Astrocyte (in vitro differentiated cells and primary cell): ENCODE data around the gene WDR64.

Experiments
- EZH2 ChIP-seq: IDR thresholded peaks from 2 replicates; pipeline ENCODE4 v1.6.1; 2012; ENCODE audit warnings: mild to moderate bottlenecking, low read length, inconsistent platforms; ENCODE audit not compliant: insufficient read depth
- TF ChIP-seq, protein P1 (sequence below): IDR thresholded peaks from 2 replicates; pipeline ENCODE4 v1.5.1; 2011; ENCODE audit warnings: low read depth, mild to moderate bottlenecking, inconsistent platforms, low read length, moderate library complexity; ENCODE audit not compliant: insufficient read depth

DNA sequence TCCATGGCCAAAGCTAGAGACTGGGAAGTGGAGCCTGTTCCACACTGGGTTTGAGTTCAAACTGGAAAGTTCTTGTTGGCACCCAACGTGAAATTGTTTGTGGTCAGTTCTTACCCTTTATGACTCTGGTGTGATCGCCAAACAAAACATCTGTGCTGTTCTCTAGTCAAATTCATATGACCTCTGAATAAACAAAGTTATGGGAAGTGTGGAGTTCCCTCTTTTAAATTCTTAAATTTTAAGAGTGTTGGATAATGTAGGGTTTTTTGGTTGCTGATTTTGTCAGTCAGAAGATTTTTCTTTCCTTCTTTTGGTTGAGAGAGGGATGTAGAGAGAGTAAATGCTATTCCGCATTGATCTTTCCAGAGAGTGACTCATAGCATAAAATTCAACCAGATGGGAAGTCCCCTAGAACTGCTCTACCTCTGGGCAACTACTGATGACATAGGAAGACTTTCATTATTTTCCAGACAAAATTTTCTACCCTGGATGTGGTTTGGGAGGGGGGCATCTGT lies 48.3 kb upstream of the WDR64 start:
- TF ChIP-seq, protein P1, sequence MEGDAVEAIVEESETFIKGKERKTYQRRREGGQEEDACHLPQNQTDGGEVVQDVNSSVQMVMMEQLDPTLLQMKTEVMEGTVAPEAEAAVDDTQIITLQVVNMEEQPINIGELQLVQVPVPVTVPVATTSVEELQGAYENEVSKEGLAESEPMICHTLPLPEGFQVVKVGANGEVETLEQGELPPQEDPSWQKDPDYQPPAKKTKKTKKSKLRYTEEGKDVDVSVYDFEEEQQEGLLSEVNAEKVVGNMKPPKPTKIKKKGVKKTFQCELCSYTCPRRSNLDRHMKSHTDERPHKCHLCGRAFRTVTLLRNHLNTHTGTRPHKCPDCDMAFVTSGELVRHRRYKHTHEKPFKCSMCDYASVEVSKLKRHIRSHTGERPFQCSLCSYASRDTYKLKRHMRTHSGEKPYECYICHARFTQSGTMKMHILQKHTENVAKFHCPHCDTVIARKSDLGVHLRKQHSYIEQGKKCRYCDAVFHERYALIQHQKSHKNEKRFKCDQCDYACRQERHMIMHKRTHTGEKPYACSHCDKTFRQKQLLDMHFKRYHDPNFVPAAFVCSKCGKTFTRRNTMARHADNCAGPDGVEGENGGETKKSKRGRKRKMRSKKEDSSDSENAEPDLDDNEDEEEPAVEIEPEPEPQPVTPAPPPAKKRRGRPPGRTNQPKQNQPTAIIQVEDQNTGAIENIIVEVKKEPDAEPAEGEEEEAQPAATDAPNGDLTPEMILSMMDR, result no peak
- no peak for TF ChIP-seq EZH2
